H9 (cell line): ENCODE measurements around the gene RSPH4A. TPM values are rescaled to one million over a fixed set of nuclear protein-coding genes. Genes with fewer than 3 reads are reported as not detected.

Experiments used
- DNase-seq: peaks from one replicate; pipeline ENCODE4 v3.0.0-alpha.2; 2017
- H2AFZ ChIP-seq: one replicate; pipeline ENCODE4 v1.6.1; 2013; ENCODE audit warnings: mild to moderate bottlenecking, low read length, control low read depth, moderate library complexity
- H2AK5ac ChIP-seq: 2 replicates; pipeline ENCODE4 v1.6.1; 2013; ENCODE audit warnings: low read length, control low read depth, mixed read lengths; ENCODE audit not compliant: insufficient read length
- H2BK120ac ChIP-seq: one replicate; pipeline ENCODE4 v1.6.1; 2013; ENCODE audit warnings: low read depth, mild to moderate bottlenecking, low read length, control low read depth, inconsistent platforms; ENCODE audit not compliant: poor library complexity, severe bottlenecking
- H2BK12ac ChIP-seq: 2 replicates; pipeline ENCODE4 v1.6.1; 2013; ENCODE audit warnings: low read length, control low read depth, mixed read lengths, low read depth; ENCODE audit not compliant: insufficient read length
- H2BK15ac ChIP-seq: 2 replicates; pipeline ENCODE4 v1.6.1; 2013; ENCODE audit warnings: low read depth, low read length, control low read depth
- H2BK20ac ChIP-seq: one replicate; pipeline ENCODE4 v1.6.1; 2013; ENCODE audit warnings: low read depth, mild to moderate bottlenecking, low read length, control low read depth, inconsistent platforms; ENCODE audit not compliant: poor library complexity, severe bottlenecking
- H2BK5ac ChIP-seq: 2 replicates; pipeline ENCODE4 v1.6.1; 2013; ENCODE audit warnings: low read length, control low read depth, mixed read lengths; ENCODE audit not compliant: insufficient read length
- H3K14ac ChIP-seq: 2 replicates; pipeline ENCODE4 v1.6.1; 2013; ENCODE audit warnings: low read length, control low read depth; ENCODE audit not compliant: insufficient read depth
- H3K18ac ChIP-seq: 2 replicates; pipeline ENCODE4 v1.6.1; 2013; ENCODE audit warnings: low read depth, mild to moderate bottlenecking, mixed read lengths, low read length, control low read depth; ENCODE audit not compliant: insufficient read length
- H3K23ac ChIP-seq: 2 replicates; pipeline ENCODE4 v1.6.1; 2013; ENCODE audit warnings: low read length, control low read depth, mixed read lengths, low read depth; ENCODE audit not compliant: insufficient read length
- H3K23me2 ChIP-seq: 2 replicates; pipeline ENCODE4 v1.6.1; 2013; ENCODE audit warnings: low read depth, mild to moderate bottlenecking, mixed read lengths, low read length, control low read depth; ENCODE audit not compliant: insufficient read length, poor library complexity, severe bottlenecking
- H3K27ac ChIP-seq: 2 replicates; pipeline ENCODE4 v1.5.1; 2013; ENCODE audit warnings: low read length, control low read depth, mixed read lengths, low read depth; ENCODE audit not compliant: insufficient read length
- H3K27me3 ChIP-seq: 2 replicates; pipeline ENCODE4 v1.6.1; 2013; ENCODE audit warnings: low read length, control low read depth, inconsistent platforms; ENCODE audit not compliant: insufficient read depth
- H3K4ac ChIP-seq: 2 replicates; pipeline ENCODE4 v1.6.1; 2013; ENCODE audit warnings: low read depth, mild to moderate bottlenecking, control low read depth, inconsistent platforms, low read length, moderate library complexity
- H3K4me1 ChIP-seq: 2 replicates; pipeline ENCODE4 v1.6.1; 2013; ENCODE audit warnings: low read length, control low read depth, inconsistent platforms; ENCODE audit not compliant: insufficient read depth
- H3K4me2 ChIP-seq: 2 replicates; pipeline ENCODE4 v1.6.1; 2013; ENCODE audit warnings: low read length, control low read depth, mixed read lengths; ENCODE audit not compliant: insufficient read length, insufficient read depth
- H3K56ac ChIP-seq: 2 replicates; pipeline ENCODE4 v1.6.1; 2013; ENCODE audit warnings: low read depth, mild to moderate bottlenecking, mixed read lengths, low read length, control low read depth; ENCODE audit not compliant: insufficient read length
- H3K79me1 ChIP-seq: 2 replicates; pipeline ENCODE4 v1.6.1; 2013; ENCODE audit warnings: low read depth, mild to moderate bottlenecking, moderate library complexity, low read length, control low read depth, inconsistent platforms; ENCODE audit not compliant: insufficient read depth, poor library complexity, severe bottlenecking
- H3K79me2 ChIP-seq: 2 replicates; pipeline ENCODE4 v1.6.1; 2013; ENCODE audit warnings: low read length, control low read depth, inconsistent platforms; ENCODE audit not compliant: insufficient read depth
- H3K9ac ChIP-seq: 2 replicates; pipeline ENCODE4 v1.6.1; 2013; ENCODE audit warnings: low read length, control low read depth, mixed read lengths; ENCODE audit not compliant: insufficient read length; ENCODE audit errors: extremely low read depth
- H3K9me3 ChIP-seq: one replicate; pipeline ENCODE4 v1.6.1; 2013; ENCODE audit warnings: low read depth, low read length, inconsistent platforms; ENCODE audit not compliant: control insufficient read depth
- H3T11ph ChIP-seq: one replicate; pipeline ENCODE4 v1.6.1; 2013; ENCODE audit warnings: mild to moderate bottlenecking, low read length, control low read depth, inconsistent platforms
- H4K20me1 ChIP-seq: one replicate; pipeline ENCODE4 v1.6.1; 2013; ENCODE audit not compliant: control insufficient read depth, insufficient read length, insufficient read depth
- H4K5ac ChIP-seq: 2 replicates; pipeline ENCODE4 v1.6.1; 2013; ENCODE audit warnings: low read depth, mild to moderate bottlenecking, mixed read lengths, low read length, control low read depth; ENCODE audit not compliant: insufficient read length
- H4K8ac ChIP-seq: replicated peaks from 2 replicates; pipeline ENCODE4 v1.6.1; 2013; ENCODE audit warnings: low read length, control low read depth, mixed read lengths, low read depth; ENCODE audit not compliant: insufficient read length
- H4K91ac ChIP-seq: 2 replicates; pipeline ENCODE4 v1.6.1; 2013; ENCODE audit warnings: low read depth, mild to moderate bottlenecking, moderate library complexity, mixed read lengths, low read length, control low read depth; ENCODE audit not compliant: insufficient read length
- H3K27ac Mint-ChIP-seq, 3 experiments: 2 replicates in 2 of 3; 3 replicates in 1 of 3; pipeline ENCODE4 v1.8.0; 2020 to 2021; ENCODE audit warnings: mixed read lengths in 3 of 3, mild to moderate bottlenecking in 1 of 3, moderate library complexity in 1 of 3
- H3K27me3 Mint-ChIP-seq: 2 replicates; pipeline ENCODE4 v1.8.0; 2021; ENCODE audit warnings: low read depth, mild to moderate bottlenecking, moderate library complexity, mixed read lengths
- H3K36me3 Mint-ChIP-seq, 3 experiments: 2 replicates in 2 of 3; 3 replicates in 1 of 3; pipeline ENCODE4 v1.8.0; 2020 to 2021; ENCODE audit warnings: low read depth in 3 of 3, mixed read lengths in 3 of 3; ENCODE audit not compliant: insufficient read depth in 1 of 3
- H3K4me1 Mint-ChIP-seq, 2 experiments: 2 replicates each; pipeline ENCODE4 v1.8.0; 2020; ENCODE audit warnings: mixed read lengths in 2 of 2
- H3K4me3 Mint-ChIP-seq, 2 experiments: 2 replicates in 1 of 2; 3 replicates in 1 of 2; pipeline ENCODE4 v1.8.0; 2020 to 2021; ENCODE audit warnings: mild to moderate bottlenecking in 2 of 2, mixed read lengths in 2 of 2, moderate library complexity in 1 of 2
- H3K9me3 Mint-ChIP-seq, 2 experiments: 2 replicates in 1 of 2; 3 replicates in 1 of 2; pipeline ENCODE4 v1.8.0; 2020; ENCODE audit warnings: mild to moderate bottlenecking in 2 of 2, mixed read lengths in 2 of 2, moderate library complexity in 1 of 2
- WGBS: extraction: QIAGEN DNeasy Blood & Tissue Kit; methylation state at CpG from one replicate; pipeline ENCODE4 v1.1.7; 2013; ENCODE audit warnings: missing lambda C conversion rate, low lambda C conversion rate, mixed read lengths; ENCODE audit not compliant: insufficient read length; ENCODE audit errors: extremely low coverage; 5-methylcytosine and 5-hydroxymethylcytosine counted together
- total RNA-seq: library from RNA; stranded (reverse); gene quantifications from 2 replicates; pipeline ENCODE4 v1.2.1, GENCODE V29; 2021
- TF ChIP-seq, protein P1 (sequence below): fragments of 200-600 bp; sonication (generic); conservative IDR thresholded peaks from 3 replicates; pipeline ENCODE4 v1.8.0; 2021; ENCODE audit warnings: antibody characterized with exemption, mild to moderate bottlenecking

RSPH4A gene
- total RNA-seq, 1 experiment from 2014 or later: 0.31 TPM

DNA sequence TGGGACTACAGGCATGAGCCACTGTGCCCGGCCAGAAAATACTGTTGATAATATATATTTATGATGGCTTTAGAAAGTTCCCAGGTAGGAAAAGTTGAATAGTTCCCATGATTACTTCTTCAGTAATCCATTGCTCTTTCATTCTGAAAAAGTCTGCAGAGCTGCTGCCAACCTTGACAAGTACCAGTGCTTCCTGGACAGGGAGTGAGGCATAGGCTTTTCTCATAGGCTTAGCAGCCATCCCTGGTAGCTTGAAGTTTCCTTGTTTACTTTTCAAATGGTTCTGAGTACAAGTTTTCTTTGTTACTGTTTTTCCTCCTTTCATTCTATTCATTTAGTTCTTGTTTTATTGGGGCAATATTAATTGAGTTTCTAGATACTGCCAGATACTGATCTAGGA, 37.1 kb upstream of the RSPH4A start:
- H3K9me3 ChIP-seq: no peaks in the 10 kb centered on the region
- H2BK12ac ChIP-seq: no peak overlapping the region
- TF ChIP-seq, protein P1, sequence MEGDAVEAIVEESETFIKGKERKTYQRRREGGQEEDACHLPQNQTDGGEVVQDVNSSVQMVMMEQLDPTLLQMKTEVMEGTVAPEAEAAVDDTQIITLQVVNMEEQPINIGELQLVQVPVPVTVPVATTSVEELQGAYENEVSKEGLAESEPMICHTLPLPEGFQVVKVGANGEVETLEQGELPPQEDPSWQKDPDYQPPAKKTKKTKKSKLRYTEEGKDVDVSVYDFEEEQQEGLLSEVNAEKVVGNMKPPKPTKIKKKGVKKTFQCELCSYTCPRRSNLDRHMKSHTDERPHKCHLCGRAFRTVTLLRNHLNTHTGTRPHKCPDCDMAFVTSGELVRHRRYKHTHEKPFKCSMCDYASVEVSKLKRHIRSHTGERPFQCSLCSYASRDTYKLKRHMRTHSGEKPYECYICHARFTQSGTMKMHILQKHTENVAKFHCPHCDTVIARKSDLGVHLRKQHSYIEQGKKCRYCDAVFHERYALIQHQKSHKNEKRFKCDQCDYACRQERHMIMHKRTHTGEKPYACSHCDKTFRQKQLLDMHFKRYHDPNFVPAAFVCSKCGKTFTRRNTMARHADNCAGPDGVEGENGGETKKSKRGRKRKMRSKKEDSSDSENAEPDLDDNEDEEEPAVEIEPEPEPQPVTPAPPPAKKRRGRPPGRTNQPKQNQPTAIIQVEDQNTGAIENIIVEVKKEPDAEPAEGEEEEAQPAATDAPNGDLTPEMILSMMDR: no peak
- Mint-ChIP-seq H3K9me3 (no peaks in the 10 kb centered on the region), H3K36me3 (peaks cover 0 to 32% (median 0%) of the 10 kb centered on the region in 3 experiments; a peak in 3 of 7 replicates), H3K27me3 (no peaks in the 10 kb centered on the region), H3K4me1 (no peaks in the 10 kb centered on the region), H3K4me3 (no peak overlapping the region), H3K27ac (no peak overlapping the region)
- no peak overlapping the region for H2AK5ac ChIP-seq
- H3K27me3 ChIP-seq: no peaks in the 10 kb centered on the region
- no peak overlapping the region for H2AFZ ChIP-seq
- H4K91ac ChIP-seq: no peak overlapping the region
- H3K27ac ChIP-seq: no peak overlapping the region
- no peak overlapping the region for H3K14ac ChIP-seq
- H3K56ac ChIP-seq: no peak overlapping the region
- no peak overlapping the region for H3K18ac ChIP-seq
- no peak overlapping the region for H3K4ac ChIP-seq
- H2BK120ac ChIP-seq: no peak overlapping the region
- no peaks in the 10 kb centered on the region for H4K20me1 ChIP-seq
- no peak overlapping the region for H2BK5ac ChIP-seq
- WGBS: no CpG with 5 or more reads among the region's 1 CpG
- H3K4me2 ChIP-seq: no peak overlapping the region
- H4K8ac ChIP-seq: no peak overlapping the region
- H3K9ac ChIP-seq: no peak overlapping the region
- H4K5ac ChIP-seq: no peak overlapping the region
- no peaks in the 10 kb centered on the region for H3K4me1 ChIP-seq
- no peaks in the 10 kb centered on the region for H3K79me1 ChIP-seq
- DNase-seq: no peak
- H2BK20ac ChIP-seq: no peak overlapping the region
- no peak overlapping the region for H3K23ac ChIP-seq
- H2BK15ac ChIP-seq: no peak overlapping the region
- H3K79me2 ChIP-seq: peaks cover 4% of the 10 kb centered on the region; the same call in 1 of the 2 replicates
- H3K23me2 ChIP-seq: no peaks in the 10 kb centered on the region
- H3T11ph ChIP-seq: no peak overlapping the region
